T-helper 1 cell treated with Interleukin-12 subunit alpha and Interleukin-12 subunit beta and Interleukin-4 antibody, amounts not matched to agents 30 ng/mL and 1 ng/mL, for 36 hours (primary cell): ENCODE measurements around the gene AKAP6. TPM values are rescaled to one million over a fixed set of nuclear protein-coding genes. Genes with fewer than 3 reads are reported as not detected.
"Not testable (repeated sequence)": the region's sequence is repeated elsewhere in the genome, so short reads cannot be mapped to it uniquely, and the experiment has no call there.

Experiments
- intact Hi-C: fragments of 100-400 bp; cut with micrococcal nuclease; formaldehyde crosslinking; loops from one replicate; pipeline ENCODE4 v1.15.1; 2024
- total RNA-seq: library from RNA; stranded (reverse); gene quantifications from 2 replicates; pipeline ENCODE4 v1.2.3, GENCODE V29; 2022

The AKAP6 gene
- total RNA-seq, 1 donor from 2014 or later = 0.15 TPM

DNA sequence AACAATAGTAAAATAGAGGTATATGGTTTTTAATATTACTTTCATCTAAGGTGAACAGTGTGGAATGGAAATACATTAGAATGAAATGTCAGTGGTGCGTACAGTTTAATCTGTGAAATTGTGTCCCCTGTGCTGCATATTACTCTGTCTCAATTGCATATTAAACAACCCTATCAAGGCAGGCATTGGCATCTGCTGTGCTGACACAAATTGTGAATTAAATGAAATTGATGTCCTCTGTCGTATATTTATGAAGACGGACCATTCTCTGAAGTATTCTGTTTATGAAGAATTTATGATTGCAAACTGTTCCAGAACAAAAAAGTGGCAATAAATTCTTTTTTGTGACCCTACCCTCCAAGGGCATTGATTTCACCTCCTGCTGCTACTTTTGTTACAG, 405.2 kb downstream of the AKAP6 start:
- intact Hi-C loops = no loop called here

DNA sequence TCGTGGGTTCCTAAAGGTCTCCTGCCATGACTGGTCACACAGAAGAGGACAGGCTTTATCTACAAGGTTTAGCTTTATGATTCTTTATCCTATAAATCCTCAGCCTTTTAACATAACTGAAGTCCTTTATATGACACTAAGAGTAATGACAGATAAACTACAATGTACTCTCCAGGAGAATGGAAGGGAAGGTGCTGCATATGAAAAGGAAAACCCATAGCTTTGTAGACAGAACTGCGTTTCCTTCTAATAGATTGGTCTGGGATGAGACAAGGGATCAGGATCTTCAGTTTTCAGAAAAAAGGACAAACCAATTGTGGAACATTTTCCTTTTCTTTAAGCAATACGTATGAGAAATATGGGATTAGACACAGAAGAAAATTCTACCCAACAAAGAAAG, 408.5 kb downstream of the AKAP6 start:
- intact Hi-C loops = no loop called here

DNA sequence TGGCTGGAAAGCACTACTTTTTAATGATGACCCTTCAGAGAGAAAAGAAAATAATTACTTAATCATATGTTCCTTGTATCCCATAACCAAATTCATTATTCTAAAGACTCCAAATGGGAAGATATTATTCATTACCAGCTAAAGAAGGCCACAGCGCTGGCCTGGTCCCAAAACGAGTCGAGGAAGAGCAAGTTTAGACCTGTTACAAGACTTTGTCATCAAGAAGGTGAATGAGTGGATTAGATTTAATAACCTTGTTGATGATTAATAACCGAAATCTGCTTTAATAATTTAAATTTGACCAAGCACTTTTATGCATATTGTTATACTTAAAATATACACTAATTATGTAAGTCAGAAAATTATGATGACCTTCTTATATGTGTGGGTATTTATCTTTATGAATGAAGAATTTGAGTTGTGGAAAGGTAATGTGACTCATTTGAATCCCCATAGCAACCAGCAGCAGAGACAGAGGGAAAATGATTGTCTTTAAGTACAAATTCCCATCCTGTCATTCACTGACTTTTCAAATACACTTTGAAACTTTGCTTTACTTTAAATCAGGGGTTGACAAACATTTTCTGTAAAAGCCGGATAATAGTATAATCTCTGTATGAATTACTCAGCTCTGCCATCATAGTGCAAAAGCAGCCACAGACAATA, 409.2 kb downstream of the AKAP6 start:
- intact Hi-C loops = no loop called here

DNA sequence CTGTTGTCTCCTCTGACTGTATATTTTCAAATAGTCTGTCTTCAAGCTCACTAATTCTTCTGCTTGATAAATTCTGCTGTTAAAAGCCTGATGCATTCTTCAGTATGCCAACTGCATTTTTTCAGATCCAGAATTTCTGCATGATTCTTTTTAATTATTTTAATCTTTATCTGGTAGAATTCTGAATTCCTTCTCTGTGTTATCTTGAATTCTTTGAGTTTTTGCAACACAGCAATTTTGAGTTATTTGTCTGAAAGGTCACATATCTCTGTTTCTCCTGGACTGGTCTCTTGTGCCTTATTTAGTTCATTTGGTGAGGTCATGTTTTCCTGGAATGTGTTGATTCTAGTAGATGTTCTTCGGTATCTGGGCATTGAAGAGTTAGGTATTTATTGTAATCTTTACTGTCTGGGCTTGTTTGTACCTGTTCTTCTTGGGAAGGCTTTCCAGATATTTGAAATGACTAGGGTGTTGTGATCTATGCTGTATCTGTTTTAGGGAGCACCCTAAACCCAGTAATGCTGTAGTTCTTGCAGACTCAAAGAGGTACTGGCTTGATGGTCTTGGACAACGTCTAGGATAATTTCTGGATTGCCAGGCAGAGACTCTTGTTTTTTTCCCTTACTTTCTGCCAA, 415.8 kb downstream of the AKAP6 start:
- intact Hi-C loops = no loop called here

DNA sequence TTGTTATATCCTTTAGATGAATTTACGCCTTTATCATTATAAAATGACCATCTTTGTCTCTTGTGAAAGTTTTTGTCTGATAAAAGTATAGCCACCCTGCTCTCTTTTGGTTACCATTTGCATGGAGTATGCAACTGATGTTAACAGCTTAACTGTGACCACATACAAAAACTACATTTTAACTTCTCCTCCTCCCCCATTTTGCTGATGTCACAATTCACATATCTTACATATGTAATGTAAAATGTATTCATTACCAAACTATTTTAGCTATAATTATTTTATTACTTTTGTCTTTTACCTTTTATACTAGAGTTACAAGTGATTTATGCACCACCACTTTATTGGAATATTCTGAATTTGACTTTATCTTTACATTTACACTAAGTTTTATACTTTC, 425.1 kb downstream of the AKAP6 start:
- intact Hi-C loops = no loop called here

DNA sequence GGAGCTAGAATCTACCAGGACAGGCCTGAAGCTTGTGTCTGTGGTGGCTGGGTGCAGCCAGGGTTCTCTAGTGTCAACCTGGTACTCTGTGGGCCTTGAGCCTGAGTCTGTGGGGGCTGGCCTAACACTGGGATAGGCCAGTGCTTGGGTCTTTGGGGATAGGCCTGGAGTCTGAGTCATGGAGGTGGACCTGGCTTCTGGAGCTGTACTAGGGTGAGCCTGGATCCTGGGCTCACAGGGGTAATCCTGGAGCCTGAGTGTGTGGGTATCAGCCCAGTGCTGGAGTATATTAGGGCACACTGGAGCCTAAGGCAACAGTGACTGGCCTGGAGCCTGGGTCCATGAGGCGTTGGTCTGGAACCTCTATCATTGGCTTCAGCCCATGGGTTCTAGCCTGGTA, 427.1 kb downstream of the AKAP6 start:
- intact Hi-C loops = no loop called here

DNA sequence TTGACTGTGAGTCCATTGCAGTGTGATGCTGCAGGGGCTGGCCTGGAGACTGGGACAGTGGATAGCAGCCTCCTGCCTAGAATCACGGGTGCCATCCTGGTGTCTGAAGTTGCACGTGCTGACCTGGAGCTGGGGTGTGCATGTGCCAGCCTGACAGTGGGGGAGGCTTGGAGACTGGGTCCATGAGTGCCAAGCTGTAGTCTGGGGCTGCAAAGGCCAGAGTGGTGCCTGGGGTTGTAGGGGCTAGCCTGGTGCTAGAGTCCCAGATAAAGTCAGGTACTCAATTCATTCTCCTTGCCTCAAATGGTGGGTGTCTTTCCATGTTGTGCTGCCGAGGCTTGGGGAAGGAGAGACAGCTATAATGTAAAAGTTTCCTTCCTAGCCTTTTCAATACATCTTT, 427.7 kb downstream of the AKAP6 start:
- intact Hi-C loops = no loop called here

DNA sequence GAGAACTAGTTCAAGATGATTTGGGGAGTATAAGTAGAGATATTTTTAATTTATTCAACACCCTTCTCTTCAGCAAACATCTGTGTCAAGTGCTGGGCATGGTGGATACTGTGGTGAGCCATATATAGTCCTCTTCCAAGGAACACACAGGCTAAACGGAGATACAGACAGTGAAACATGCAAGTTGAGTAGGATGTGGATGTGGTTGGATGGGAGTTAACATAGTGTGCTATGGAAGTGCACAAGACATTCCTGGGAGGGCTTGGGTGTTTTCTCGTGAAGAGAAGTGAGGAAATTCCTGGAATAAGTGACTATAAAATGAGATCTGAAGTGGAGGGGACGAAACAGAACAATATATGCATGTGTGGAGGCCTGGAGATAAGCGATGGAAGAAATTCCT, 428.5 kb downstream of the AKAP6 start:
- intact Hi-C loops = no loop called here

DNA sequence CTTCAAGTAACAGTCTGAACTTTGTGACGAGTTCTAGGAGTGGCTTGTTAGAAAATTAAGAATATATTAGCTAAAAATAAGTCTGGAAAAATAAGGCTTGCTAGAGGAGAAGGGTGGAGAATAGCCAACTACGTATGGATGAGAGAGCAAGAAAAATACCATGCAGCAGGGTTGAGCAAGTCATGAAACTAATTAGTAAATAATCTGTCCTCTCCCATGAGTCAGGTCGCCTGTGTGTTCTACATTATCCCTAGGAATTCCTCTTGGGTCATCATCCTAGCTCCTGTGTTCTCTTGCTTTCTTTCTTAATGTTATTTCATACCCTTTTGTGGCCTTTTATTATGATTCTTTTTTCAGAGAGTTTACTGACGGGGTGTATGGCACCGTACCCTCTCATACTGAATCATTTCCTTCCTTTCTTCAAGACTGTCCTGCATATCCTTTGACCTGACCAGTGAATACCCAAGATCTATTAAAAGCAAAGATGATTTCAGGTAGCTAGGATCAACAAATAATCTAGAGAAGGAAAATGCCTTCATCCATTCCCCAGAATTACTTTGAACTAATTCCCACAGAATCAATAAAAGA, 432.4 kb downstream of the AKAP6 start:
- intact Hi-C loops = no loop called here

DNA sequence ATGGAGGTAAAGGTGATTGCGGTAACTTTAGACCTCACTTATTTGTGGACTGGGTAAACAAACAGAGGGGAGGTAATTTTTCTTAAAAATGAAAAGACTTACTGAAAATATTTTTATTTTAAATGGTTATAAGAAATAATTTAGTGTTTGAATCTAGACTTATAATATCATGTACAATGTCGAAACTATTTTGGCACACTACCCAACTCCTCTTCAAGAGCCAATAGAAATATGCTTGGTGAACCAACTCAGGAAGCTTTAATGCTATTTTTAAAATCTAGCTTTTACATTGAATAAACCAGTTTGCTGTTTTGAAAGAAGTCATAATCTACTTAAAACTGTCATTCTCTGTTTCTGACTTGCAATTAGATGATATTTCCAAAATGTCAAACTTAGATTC, 433.8 kb downstream of the AKAP6 start:
- intact Hi-C loops = no loop called here

DNA sequence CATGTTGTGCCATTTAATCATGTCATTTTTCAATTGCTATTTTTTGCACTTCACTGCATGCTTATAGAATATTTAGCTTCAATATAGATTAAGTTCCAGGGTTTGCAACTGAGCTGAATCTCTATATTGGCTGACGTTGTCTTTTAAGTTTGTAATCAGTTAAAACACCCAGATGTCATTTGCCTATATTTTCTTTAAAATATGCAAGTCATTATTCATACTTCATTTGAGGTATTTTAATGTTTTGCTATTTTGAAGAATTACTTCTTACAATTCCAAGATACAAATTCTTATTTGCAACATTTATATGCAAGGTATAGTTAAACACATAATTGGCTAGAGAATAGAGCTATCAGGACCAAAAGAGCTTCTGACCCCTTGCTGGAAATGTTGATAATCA, 434.6 kb downstream of the AKAP6 start:
- intact Hi-C loops = no loop called here

DNA sequence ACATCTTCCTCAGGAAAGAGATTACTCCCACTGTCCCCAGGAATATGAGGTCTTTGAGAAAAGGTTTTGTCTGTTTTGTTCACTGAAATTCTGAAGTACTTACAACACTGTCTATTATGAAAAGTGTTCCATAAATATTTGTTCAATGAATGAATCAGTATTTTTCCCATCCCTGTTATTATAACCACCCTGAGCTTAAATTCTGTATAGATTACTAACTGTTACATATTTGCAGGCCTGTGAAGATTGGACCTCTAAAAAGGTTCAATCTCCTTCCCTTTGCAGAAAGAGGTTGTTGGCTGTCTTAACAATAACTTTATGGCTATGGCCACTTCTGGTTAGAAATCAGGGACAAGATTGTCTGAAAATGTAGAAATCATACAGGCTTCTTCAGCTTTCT, 435.0 kb downstream of the AKAP6 start:
- intact Hi-C loops = no loop called here

DNA sequence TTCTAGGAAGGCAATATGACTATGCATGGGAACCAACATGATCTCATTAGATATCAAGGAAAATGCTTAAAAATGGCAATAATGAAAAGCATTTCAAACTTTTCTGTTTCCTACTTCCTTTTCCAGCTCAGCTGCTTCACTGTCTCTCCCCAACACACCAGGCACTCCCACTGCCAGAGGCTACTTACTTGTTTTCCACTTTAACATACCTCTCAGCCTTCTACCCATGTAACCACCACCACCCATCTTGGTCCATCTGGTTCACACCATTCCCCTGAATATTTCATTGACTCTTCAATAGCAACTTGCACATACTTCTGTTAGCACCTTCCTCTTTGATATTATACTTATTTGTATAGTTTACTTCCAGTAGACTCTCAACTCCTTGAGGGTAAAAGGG, 441.3 kb downstream of the AKAP6 start:
- intact Hi-C loops = no loop called here

DNA sequence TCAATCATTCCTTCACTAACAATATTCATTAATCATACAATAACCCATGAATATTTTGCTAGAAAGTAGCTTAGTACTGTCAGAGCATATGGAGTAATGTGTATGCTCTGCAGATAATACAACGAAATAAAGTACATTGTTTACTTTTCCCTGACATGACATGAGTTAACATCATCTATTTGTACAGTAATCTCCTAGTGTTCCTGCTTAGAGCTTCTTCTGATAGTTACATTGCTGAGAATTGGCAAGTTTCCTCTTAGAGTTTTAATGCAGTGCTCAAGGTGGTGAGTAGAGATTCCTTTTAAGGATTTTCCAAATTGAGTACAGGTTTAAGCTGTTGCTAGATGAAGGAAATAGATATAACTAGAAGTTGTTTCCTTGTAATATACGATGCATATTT, 445.1 kb downstream of the AKAP6 start:
- intact Hi-C loops = no loop called here

DNA sequence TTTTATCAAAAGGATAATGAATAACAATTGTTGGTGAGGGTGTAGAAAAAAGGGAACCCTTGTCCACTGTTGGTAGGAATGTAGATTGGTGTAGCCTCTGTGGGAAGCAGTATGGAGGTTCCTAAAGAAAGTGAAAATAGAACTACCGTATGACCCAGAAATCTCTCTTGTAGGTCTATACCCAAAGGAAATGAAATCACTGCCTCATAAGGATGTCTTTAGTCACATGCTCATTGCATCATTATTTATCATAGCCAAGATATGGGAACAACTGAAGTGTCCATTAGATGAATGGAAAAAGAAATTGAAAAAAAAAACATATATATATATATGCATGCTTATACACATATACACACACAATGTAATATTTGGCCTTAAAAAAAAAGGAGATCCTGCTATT, 450.7 kb downstream of the AKAP6 start:
- intact Hi-C loops = no loop called here

DNA sequence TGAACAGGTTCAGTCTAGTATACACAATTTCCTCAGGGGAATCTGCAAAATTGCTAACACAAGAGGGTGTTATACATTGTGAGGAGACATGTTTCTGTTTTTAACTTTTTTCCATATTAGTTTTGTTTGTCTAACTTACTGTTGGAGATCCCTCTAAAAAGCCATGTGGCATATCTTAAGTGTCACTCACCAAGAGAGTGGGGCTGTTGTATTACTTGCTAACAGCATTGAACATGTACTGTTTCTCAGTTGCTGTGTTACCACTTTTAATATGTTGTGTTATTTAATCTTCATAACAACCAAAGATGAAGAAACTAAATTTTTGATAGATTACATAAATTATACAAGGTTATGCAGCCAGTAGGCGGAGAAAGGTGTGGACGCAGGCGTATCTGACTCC, 455.3 kb downstream of the AKAP6 start:
- intact Hi-C loops = no loop called here

DNA sequence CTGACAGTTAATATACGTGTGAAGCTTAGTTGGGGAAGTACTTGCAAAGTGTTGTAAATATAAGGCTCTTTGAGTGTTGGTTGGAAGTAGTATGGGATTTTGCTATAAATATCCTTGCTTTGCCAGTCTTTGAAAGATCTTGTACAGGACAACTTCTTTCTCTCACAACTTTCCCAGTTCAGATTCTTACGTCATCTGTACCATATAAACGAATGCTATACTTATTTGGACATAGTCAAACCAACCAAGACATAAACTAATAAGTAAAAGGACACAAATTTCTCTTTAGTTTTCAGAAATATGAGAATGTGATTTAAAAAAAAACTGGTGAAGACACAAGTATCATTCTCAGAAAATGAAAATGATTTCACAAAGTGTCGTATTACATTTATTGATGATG, 456.5 kb downstream of the AKAP6 start:
- intact Hi-C loops = no loop called here

DNA sequence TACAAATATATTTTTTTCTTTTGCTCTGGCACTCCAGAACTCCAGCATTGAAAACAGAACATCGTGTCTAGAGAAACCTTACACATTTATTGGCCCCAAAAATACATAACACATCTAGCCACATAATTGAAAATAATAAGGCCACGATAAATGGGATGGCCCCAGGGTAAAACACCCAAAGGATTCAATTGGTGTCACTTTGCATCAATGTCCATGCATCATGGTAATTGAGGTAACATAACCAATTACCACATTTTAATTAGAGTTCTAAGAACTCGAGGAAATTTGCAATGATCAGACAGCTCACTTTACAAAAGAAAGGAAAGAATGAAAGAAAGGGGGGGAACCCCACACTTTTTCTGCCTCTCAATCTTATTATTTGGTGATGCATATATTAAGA, 457.8 kb downstream of the AKAP6 start:
- intact Hi-C loops = no loop called here

DNA sequence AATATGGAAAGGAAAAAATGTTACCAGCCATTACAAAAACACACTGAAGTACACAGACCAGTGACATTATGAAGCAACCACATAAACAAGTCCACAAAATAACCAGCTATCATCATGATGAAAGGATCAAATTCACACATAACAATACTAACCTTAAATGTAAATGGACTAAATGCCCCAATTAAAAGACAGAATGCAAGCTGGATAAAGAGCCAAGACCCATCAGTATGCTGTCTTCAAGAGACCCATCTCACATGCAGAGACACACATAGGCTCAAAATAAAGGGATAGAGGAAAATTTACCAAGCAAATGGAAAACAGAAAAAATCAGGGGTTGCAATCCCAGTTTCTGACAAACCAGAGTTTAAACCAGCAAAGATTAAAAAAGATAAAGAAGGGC, 463.9 kb downstream of the AKAP6 start:
- intact Hi-C loops = not testable (repeated sequence)

DNA sequence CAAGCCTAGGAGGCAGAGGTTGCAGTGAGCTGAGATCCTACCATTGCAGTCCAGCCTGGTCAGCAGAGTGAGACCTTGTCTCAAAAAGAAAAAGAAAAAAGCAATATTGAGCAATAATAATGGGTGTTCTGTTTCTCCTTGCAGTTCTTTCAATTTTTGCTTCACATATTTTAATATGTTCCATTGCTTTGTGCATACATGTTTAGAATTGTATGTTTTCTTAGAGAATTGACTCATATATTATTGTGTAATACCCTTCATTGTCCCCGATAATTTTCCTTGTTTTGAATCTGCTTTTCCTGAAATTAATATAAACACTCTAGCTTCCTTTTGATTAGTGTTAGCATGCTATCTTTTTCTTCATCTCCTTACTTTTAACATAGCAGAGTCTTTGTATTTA, 471.2 kb downstream of the AKAP6 start:
- intact Hi-C loops = no loop called here

DNA sequence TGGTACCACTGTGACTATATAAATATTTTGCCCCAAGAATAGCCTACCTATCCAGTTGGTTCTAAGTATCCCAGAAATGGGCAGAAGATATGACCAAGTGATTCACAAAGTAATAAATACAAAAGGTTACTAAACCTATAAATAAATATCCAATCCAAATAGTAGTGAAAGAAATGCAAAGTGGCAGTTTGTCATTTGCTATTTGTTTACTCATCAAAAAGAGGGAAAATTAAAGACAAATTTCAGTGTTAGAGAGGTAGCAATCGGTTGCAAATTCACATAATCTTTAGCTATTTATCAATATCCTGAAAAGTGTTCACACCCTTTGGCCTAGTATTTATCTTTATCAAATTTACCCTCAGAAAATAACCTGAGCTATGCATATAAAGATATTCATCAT, 473.2 kb downstream of the AKAP6 start:
- intact Hi-C loops = no loop called here

DNA sequence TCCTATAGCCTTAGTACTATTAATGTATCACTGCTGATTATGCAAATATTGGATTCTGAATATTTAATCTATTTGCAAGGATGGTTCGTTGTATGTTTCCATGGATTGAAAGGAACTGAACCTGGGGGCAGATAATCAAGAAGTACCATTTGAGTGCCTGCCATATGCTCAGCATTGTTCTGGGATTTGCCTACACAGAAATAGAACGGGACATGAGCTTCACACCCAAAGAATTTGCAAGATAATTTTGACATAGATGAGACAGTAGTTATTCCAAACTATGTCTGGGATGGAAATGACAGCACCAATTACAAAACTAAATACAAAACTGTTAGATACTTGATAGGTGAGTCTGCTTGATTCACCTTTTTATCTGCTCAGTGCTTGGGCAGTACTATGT, 476.9 kb downstream of the AKAP6 start:
- intact Hi-C loops = no loop called here

DNA sequence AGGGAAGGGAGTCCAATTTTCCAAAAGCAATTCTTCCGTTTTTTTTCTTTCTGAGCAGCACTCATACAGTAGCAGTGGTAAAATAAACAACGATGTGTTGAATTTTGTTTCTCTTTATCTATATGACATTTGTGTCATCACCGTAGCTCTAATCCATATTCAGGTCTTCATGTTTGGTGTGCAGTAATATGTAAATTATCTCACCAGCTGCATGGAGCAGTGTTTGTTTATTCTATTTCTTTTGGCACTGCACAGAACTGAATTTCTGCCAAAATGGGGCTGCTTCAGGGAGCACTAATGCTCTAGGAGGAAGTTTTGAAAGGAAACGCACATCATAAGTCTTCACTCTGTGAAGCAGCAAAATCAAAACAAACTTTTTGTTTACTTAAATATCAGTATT, 479.5 kb downstream of the AKAP6 start:
- intact Hi-C loops = no loop called here
